NT2/D1 (cell line): Measurements from ENCODE around the gene ATXN7.

Experiments
- SUZ12 ChIP-seq: IDR thresholded peaks from 2 replicates; pipeline ENCODE4 v1.6.1; 2011; ENCODE audit not compliant: insufficient read length, insufficient read depth; ENCODE audit errors: extremely low read depth
- YY1 ChIP-seq: IDR thresholded peaks from 2 replicates; pipeline ENCODE4 v1.6.1; 2011; ENCODE audit not compliant: insufficient read length, insufficient read depth
- ZNF274 ChIP-seq: IDR thresholded peaks from 2 replicates; pipeline ENCODE4 v1.6.1; 2011; ENCODE audit warnings: mild to moderate bottlenecking, low read depth, low read length

GRCh38 chr3:63977893-63978292 is 114.2 kb downstream of the ATXN7 start:
- TF ChIP-seq YY1, result no peak
- TF ChIP-seq SUZ12, result no peak
- no peak for TF ChIP-seq ZNF274
